ENCODE results near the gene RNF220.

Gene RNF220

GRCh38 chr1:44524655-44525500 is 119.8 kb downstream of the RNF220 start:
- DNase-seq = no peak

- no peak for DNase-seq
These were observed 121.4 kb downstream of the RNF220 start for GRCh38 chr1:44526295-44527073.

- DNase-seq = no peak
These were observed 126.9 kb downstream of the RNF220 start for GRCh38 chr1:44531785-44532566.

GRCh38 chr1:44532567-44532944 is 127.5 kb downstream of the RNF220 start:
- no peak for DNase-seq

DNA sequence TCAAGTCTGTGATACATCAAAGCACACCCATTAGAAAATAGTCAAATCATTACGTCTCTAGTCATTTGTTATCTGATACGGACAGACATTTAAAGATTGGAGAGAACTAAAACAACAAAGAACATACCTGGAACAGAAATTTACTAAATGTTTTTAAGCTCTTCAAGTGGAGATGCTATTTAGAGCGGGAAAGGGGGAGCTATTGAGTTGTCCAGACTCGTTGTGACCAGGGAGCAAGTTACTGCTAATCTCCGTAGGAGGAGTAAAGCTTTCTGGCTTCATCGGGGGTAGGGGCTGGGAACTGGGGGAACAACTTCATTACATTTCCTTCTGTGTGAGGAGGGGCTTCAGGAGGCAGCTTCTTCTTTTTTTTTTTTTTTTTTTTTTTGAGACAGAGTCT is 129.7 kb downstream of the RNF220 start:
- no peak for DNase-seq

GRCh38 chr1:44536357-44537209 is 131.5 kb downstream of the RNF220 start:
- DNase-seq = no peak

- no peak for DNase-seq
These were observed 132.5 kb downstream of the RNF220 start for GRCh38 chr1:44537538-44537937.

DNA sequence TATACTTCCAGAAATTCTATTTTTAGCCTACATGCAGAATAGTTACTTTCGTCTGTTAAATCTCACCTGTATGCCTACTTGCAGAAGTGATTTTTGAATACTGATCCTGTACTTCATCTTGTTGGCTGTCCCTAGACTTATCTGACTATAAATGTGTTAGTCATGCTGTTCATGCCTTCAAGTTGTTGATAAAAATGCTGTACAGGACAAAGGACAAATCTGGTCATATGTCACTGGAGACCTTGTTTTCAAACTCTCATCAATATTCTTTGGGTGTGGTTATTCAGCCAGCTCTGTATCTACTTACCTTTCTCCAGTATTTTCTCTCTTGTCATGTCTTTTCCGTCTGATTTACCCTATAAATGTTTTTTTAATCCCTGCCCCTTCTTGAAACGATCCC is 132.9 kb downstream of the RNF220 start:
- DNase-seq = no peak

DNA sequence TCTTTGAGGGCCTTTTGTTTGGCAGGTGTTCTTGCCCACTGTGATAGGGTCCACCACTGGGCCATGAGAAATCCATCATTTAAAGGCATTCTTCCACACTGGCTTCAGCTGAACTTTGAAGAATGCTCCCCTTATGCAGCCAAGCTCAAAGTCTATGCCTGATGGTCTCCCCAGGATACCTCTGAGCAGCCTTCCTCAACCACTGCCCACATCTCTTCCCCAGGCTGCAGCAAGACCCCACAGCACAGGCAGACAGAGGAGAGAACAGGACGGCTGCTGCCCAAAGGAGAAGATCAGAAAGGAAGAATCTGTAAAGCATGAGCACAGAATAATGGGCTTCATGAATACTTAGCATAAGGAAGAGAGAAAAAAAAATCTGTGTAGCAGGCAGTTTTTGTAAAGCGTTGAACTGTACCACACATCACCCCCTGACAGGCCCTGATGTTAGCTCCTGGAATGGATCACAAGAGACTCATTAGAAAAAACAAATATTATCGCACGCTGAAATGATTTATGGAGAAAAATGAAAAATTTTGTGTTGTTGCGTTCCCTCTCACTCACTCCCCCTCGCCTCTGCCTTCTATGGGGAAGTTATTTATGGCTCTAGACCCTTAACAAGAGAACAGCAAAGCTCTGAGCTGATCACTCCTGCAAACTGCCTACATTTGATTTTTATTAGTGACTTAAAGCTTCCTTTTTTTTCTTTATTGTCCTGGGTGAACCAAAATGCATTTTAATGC is 135.1 kb downstream of the RNF220 start:
- DNase-seq = no peak

DNA sequence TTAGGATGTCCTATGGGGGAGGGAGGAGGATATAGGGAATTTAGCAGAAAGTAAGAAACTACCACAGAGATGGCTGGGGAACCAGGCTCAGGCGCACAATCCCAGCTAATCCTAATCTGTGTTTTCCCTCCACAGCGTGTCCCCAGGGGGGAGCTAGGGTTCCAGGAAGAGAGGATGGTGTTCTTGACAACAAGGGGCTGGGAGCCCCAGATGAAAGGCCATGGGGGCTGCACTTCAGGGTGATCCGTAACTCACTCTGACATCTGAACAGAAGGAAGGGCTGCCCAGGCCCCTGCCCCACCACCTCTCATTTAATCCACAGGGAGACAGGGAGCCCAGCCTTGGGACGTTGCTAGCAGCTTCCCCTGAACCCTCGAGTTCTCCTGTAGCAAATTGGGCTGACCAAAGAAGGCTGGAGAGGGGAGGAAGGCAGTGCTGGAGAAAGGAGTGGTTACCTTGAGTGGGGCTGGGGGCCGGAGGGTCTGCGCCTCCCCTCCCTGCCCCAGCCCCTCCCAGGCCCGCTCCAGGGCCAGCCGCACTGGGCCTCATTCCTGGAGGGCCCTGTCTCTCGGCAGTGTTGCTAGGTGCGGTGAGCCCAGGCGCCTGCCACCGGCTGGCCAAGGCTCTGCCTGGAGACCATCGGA is 137.5 kb downstream of the RNF220 start:
- DNase-seq = no peak

DNA sequence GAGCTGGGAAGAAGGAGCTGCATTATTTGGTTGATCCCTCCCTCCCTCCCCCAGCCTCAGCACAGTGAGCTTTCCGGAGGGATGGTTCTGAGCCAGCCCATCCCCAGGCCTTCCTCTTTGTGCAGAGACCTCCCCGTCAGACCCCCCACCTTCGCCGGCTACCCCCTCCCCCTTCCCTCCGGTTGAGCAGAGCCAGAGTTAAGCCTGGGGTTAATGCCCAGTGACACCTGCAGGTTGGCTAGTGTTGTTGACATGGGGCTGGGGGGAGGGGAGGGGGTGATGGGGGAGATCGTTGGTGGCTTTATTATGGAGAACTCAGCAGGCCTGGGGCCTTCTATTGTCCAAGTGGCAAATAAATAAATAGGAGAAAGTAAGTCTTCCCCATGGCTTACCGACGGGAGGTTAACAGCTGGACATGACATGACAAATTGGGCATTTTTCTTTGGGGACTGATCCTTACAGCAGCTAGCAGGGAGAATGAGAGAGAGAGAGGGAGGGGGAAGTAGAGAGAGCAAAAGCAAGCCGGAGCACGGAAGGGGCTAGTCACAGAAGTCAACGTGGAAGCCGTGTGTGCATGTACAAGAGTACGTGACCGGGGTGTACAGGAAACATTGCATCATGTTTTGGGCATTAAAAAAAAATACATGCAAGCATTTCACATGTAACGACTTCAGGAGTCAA is 138.1 kb downstream of the RNF220 start:
- DNase-seq = no peak

DNA sequence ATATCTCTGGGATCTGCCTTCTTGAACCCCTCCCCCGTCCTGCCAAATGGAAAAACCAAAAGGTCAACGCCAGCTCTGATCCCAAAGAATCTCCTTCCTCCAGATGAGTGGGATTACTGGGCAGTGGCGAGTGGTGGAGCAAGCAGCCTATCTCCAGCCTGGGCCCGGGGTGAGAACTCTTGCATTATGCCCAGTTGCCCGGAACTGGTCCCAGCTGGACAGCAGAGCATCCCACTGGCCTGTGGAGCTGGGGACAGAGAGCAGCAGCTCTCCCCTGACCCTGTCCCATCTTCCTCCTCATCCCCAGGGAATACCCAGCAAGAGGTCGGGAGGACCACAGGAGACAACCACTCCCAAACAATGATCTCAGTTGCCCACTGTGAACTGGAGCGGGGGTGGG is 138.7 kb downstream of the RNF220 start:
- no peak for DNase-seq

- DNase-seq = no peak
These were observed 139.9 kb downstream of the RNF220 start for GRCh38 chr1:44544960-44545359.

DNA sequence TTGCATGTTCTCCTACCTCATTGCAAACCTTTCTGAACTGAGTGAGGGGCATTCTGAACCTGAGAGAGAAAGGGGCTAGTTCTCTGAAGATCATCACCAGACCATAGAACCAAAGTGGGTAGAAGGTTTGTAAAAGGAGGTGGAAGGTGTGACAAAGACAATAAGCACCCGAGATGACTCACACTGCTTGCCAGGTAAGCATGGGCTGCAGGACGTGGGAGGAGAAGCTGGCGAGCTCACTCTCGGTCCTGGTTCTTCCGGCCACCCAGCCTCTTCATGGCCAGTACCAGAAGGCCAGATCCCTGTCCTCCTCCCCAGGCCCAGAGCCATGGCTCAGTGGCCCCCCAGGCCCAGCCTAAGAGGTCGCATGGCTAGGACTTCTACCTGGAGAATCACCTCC is 140.9 kb downstream of the RNF220 start:
- no peak for DNase-seq

DNA sequence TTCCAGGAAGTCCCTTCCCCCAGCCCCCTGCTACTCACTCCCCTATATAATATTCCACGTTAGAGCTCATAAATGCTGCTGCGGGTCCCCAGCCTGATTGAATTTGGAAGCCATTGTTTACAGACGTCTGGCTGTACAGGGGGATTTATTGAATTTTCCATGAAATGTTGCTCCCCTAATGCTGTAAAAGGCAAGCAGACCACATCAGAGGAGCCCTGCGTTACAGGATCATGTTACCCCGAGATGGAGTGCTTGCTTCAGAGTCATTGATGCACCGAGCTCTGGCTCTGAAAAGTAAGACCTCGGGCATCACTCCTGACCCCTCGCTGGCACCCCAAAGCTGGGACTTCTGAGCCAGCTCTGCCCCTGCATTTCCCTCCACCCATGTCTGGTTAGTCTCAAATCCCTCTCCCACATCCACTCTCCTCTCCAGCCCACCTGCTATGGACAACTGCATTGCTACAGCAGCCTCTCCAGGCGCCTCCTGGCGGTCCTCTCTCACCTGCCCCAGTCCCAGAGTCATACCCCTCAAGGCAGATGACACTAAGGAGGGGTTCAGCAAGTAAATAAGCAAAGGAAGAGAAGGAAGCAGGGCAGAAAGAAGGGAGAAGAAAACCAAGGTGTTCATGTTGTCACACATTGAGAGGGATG is 141.5 kb downstream of the RNF220 start:
- DNase-seq = no peak

GRCh38 chr1:44547361-44547760 is 142.3 kb downstream of the RNF220 start:
- no peak for DNase-seq

DNA sequence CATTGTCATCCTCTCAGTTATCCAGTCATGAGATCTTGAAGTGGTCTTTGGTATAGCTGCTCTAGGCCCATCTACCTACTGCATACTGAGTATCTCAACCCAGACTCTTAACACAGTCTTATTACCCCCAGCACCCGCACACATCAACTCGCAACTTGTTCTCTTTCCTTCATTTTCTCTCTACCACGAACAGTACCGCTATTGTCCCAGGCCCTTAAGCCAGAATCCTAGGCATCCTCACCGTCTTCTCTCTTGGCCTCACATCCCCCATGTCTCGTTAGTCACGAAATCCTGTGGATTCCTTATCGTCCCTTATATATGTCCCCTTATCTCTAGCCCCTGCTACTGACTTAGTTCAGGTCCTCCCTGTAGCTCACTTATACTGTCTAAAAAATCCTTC is 142.8 kb downstream of the RNF220 start:
- DNase-seq = no peak

- no peak for DNase-seq
These were observed 144.5 kb downstream of the RNF220 start for GRCh38 chr1:44549510-44549909.

DNA sequence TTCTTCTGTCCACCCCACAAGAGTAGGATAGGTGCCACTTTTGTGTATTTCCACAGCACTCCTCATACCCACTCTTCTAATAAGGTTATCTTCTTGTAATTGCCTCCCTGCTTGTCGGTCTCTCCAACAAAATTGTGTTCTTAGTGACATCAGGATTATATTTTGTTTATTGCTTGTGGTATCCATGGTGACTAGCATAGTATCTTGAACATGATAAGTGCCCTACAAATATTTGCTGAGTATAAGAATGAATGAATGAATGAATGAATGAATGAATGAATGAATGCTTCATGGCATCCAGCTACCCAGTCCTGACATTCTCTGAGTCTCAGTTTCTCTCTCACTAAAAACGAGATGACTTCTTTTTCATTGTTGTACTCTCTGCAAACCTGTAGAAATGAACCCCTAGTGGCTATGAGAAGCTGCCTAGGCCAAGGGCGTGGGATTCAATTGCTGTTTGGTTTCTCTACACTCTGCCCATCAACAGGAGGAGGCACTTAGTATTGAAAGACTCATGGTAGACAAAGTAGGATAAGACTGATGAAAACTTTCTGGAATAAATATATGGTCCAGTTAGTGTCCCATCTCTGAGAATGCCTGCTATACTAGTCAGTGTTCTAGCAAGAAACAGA is 148.2 kb downstream of the RNF220 start:
- DNase-seq = no peak

- no peak for DNase-seq
These were observed 148.7 kb downstream of the RNF220 start for GRCh38 chr1:44553771-44554170.

Data from CD4-positive, alpha-beta T cell treated with Interferon gamma for 1 hour (primary cell).